Stimulated activated CD8-positive, alpha-beta memory T cell treated with anti-CD3 and anti-CD28 coated beads, Interleukin-12 subunit alpha, Interleukin-12 subunit beta, amount 100 ng/mL, for 4 hours (primary cell): ENCODE results near the gene RPN2.

Experiments used
- DNase-seq: peaks from one replicate; pipeline ENCODE4 v3.0.0-alpha.2; 2020; ENCODE audit warnings: low read depth

RPN2 gene

GRCh38 chr20:37218976-37219375 is 39.8 kb downstream of the RPN2 start:
- DNase-seq: no peak

DNA sequence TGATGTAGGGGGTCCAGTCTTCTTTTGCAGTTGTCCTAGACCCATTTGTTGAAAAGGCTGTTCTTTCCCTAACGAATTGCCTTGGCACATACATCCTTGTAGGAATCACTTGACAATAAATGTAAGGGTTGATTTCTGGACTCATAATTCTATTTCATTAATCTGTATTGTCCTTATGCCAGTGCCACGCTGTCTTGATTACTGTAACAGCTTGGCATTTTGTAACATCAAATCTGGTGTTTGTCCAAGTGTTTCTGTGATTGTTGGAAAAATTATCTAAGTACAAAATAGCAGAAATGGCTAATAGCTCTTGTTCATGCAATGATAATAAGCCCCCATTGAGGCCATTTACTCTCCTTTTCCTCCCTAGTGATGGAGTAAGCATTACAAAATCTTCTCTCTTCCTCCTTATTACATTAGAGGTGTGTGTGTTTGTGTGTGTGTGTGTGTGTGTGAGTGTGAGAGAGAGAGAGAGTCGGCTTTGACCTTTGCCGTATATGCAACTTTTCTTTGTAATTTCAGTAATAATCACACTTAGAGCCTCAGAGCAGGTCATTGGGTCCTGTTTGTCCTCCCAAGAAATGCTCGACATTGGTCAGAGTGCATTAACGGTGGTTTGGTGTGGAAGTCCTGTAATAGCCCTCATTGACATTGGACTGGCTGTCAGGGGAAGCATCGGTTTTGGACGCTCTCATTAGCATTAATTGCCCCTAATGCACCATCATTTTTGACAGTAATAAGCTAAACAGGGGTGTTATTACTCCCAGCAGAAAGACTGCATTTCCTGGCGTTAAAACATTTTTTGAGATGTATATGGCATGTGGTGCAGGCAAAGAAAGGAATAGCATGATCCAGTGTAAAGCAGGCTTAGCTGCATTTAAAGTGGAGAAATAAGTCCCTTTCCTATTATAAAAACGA is 40.9 kb downstream of the RPN2 start:
- no peak for DNase-seq

DNA sequence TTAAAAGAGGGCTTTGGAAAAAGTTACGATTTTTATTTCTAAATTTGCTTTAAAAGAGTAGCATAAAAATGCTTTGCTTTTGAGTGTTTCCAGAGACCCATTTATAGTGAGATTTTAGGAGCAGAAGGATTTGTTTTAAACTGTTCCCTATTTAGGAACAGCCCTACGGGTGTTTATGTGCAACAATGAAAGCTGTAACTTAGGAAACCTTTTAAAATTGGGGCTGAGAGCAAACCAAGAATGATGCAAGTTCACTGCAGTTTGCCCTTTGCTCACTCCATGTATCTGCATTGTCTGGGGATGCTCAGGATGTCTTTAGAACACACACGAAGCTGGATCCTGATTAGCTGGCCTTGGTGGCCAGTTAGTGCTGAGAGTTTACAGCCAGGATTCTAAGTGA is 41.6 kb downstream of the RPN2 start:
- no peak for DNase-seq

DNA sequence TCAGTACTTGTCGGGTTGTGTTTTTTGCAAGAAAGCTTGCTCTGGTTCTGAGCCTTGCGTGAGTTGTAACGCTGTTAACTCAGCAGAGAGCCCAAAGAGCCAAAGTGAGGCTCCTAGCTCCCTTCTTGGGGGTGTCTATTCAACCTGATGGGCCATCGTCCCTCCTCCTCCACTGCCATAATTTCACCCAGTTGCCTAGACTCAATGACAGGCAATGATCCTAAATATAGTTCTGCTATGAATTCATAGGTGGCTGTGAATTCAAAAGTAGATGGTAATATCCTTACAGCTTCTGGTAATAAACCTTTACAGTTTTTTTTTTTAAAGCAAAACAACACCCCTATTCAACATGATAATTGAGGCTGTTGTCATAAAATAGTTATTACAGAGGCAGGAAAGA is 43.0 kb downstream of the RPN2 start:
- DNase-seq: no peak

GRCh38 chr20:37223053-37223452 is 43.9 kb downstream of the RPN2 start:
- no peak for DNase-seq

GRCh38 chr20:37225146-37225545 is 46.0 kb downstream of the RPN2 start:
- DNase-seq: no peak

- no peak for DNase-seq
Observed at GRCh38 chr20:37226889-37227288, 47.8 kb downstream of the RPN2 start.

DNA sequence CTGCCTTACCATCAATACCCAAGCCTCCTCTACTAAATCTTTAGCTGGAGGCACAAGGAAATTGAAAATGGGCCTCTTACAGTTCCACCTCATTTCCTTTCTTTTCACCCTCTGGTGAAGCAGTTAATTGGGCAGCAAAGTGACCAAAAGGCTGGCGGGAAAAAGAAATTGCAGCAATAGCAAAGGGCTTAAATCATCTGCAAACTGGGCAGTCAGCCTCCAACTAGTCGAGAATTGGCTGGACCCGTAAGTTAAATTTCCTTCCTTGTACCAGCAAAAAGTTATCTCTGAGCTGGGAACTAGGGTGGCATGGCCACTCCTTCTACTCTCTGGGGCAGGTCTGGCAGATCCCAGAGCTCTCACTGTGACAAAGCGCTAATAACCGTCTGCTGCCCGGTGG is 49.0 kb downstream of the RPN2 start:
- DNase-seq: no peak

GRCh38 chr20:37228656-37229055 is 49.5 kb downstream of the RPN2 start:
- no peak for DNase-seq

DNA sequence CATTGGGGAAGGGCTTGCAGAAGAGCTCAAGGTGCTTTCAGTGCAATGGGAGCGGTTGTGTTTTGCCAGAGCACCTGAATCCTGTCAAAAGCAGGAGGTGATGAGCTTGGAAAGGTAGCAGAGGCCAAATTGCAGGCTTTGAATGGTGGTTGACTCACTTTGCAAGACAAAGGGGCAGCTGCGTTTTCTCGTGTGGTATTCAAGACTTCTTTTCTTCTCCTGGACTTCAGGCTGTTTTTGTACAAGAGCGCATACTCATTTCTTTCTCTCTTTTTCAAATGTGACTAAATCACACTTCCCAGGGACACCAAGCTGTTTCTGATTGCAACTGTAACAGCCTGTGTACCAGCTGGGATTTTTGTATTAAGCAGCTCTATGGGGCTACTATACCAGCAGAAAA is 50.2 kb downstream of the RPN2 start:
- DNase-seq: no peak

- no peak for DNase-seq
Observed at GRCh38 chr20:37230200-37230599, 51.1 kb downstream of the RPN2 start.

DNA sequence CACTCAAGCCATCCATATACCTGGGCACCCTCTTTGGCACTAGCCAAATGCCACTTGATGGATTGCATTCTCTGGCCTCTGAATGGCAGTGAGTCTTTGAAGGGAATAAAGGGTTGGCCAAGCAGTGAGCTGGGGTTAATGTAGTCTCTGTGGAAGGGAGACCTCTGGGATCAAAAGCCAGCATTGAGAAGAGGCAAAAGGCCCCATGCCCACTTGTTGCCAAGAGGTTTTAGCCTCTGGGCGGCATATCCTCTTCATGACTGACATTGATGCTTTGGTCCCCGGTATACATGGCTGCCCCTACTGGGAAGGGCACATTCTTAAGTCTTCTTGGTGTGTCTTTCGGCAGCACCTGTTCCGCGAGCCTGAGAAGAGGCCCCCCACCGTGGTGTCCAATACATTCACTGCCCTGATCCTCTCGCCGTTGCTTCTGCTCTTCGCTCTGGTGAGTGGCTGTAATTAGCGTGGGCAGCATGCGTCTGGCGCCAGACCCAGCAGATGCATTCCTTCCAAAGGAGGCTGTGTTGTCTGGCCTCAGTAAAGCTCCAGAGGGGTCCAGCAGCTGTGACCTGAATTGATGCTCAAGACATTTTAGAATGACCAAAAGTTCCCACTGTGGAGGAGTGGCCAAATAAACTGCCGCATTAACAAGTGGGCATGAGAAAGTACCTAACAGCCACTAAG is 53.0 kb downstream of the RPN2 start:
- no peak for DNase-seq

DNA sequence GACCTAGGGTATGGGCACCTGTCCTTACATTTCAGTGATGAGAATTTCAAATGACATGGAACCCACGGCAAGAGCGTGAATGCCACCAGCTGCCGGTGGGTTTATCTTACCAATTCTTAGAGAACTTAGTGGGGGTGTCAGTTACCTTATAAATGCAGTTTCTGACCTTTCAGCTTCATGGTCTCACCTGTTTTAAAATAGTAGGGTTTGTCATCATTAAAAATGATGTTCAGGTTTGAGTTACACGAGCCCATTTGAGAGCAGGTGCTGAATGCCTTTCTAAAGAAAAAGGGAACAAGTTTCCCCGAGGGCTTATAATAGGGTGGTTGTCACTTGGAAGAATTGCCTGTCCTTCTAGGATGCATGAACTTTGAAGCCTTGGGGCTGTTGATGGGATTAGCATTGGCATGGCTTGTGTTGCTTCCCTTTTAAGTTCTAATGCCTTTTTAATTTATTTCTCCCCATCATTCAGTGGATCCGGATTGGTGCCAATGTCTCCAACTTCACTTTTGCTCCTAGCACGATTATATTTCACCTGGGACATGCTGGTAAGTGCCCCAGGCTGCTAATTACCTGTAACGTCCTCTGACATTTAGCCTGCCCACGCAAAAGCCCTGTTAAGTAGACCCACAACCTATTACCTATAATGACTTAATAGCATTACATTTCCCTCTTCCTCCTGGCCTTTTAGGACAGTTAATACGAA is 54.6 kb downstream of the RPN2 start:
- no peak for DNase-seq

- no peak for DNase-seq
Observed at GRCh38 chr20:37234254-37234581, 55.1 kb downstream of the RPN2 start.

DNA sequence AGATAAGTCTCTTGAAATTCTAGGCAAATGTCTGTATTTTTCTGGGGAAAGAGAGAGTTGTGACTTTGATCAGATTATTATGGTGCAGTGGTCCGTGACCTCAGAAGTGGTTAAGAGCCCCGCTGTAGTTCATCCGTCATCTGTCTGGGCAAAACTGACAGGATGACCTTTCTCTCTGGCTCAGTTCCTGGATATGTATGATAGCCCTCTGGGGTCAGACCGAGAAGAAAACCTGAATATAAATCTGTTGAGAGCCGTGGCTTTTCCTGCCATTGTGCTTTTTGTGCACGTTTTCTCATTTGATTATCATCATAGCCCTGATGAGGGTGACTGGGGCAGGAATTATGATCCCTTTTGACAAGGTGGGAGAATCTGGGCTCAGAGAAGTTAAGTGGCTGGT is 55.9 kb downstream of the RPN2 start:
- DNase-seq: no peak

DNA sequence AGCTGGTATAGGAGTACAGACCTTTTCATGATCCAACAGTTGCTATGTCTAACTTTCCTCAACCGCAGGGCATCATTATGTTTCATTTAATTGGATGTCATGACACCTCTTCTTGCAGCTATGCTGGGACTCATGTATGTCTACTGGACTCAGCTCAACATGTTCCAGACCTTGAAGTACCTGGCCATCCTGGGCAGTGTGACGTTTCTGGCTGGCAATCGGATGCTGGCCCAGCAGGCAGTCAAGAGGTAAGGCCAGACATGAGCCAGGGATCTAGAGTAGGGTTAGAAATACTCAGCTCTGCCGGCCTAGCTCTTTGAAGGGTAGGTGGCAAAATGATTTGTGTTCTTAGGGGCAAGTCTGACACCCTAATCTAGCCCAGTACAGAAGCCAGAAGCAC is 57.3 kb downstream of the RPN2 start:
- no peak for DNase-seq

DNA sequence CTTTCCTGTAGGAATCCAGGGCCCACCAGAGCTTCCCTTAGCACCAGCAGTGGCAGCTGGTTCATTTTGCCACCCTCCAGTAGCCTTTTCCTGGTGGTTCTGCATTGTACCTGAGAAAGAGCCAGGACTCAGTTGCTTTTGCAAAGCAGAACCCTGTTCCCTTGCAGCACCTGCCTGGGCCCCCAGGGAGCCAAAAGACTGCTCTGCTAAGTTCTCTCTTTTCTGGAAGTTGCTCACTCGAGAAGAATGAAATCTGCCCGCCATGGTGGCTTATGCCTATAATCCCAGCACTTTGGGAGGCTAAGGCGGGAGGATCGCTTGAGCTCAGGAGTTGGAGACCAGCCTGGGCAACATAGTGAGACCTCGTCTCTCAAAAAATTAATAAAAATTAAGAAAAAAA is 58.5 kb downstream of the RPN2 start:
- DNase-seq: no peak

DNA sequence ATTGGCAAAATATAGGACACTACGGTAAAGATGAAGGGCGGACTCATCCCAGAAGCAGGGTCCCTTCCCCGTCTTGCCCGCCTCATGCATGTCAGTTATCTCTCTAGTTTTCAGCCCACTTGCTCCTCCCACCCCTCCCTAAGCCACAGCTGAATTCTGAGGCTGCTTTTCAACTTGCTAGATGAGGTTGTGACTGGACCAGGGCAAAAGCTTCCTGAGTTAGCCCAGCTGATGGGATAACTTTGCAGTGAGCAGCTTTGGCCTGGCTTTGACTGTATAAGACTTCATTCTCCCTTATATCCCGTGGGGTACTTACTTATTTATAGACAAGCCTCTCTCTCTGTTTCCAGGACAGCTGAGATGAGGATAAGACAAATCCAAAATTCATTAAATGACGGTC is 59.3 kb downstream of the RPN2 start:
- no peak for DNase-seq

DNA sequence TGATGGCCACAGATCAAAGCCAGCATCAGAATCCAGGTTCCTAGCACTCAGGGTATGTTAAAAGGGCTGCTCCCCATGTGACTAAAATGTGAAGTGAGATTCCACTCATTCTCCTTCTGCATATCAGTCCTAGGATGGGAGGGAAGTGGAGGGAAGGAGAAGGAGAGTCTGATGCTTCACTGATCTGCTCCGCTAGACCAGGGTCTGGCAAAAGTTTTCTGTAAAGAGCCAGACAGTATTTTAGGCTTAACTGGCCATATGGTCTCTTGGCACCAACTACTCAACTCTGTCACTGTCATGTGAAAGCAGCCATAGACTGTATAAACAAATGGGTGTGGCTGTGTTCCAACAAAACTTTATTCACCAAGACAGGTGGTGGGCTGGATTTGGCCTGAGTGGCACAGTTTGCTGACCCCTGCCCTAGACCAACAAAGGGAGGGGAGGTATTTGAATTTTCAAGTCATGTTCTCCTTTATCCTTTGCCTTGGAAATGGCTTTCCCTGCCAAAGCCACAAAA is 59.9 kb downstream of the RPN2 start:
- no peak for DNase-seq

- DNase-seq: no peak
Observed at GRCh38 chr20:37240337-37241067, 61.4 kb downstream of the RPN2 start.

DNA sequence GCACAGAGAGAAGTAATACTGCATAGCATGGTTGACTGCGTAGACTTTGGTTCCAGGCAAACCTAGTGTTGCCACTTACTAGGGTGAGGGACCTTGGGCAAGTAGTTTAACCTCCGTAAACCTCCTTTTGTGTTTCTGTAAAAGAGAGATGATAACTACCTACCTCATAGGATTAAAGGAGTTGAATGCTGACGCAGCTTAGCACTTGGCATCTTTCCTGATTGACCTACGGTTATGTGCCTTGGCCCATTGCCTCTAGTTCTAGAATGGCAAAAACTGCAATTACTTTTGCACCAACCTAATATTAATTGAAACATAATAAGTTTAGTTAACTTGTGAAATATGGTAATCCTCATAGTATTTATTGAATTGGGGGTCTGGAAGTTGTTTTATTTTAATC is 63.4 kb downstream of the RPN2 start:
- DNase-seq: no peak
